Gastrocnemius medialis (tissue), 4 donors: ENCODE data around the gene VWA8.

Source experiments
- CTCF ChIP-seq, 5 experiments: fragments of 450-650 bp in 3 of 5; fragments of 200-600 bp in 2 of 5; sonication (generic) in 2 of 5; IDR thresholded peaks in 4 of 5; conservative IDR thresholded peaks in 1 of 5; 1 replicate in 4 of 5; 2 replicates in 1 of 5; pipeline ENCODE4 v1.5.1; 2016 to 2019; ENCODE audit warnings: antibody characterized with exemption in 5 of 5, mild to moderate bottlenecking in 3 of 5, moderate library complexity in 3 of 5
- POLR2A ChIP-seq, 2 donors: fragments of 450-650 bp; IDR thresholded peaks; one replicate each; pipeline ENCODE4 v1.6.1; 2017; ENCODE audit warnings: antibody characterized with exemption in 2 of 2, mild to moderate bottlenecking in 2 of 2, moderate library complexity in 2 of 2

DNA sequence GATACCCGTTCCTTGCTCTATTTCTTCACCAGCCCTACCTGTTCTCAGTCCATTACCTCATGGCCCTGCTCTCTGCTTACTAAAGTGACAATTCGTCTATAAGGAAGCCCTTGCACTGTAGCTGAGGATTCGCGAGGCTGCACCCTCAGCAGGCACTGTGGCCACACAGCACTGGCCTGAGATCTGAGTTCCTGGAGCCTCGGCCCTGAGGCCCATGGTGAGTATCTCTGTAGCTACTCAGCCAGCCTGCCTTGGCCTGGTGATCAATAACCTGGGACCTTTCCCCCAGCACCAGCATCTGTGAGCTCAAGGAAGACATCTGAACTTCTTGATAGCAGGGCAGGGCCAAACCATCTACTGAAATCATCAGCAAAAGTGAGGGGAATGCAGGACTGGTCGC, 412.9 kb downstream of the VWA8 start:
- no peak for TF ChIP-seq CTCF (IDR thresholded peaks at IDR 0.05 in 4 of 5, conservative IDR thresholded peaks at IDR 0.05 in 1 of 5)
- no peak for TF ChIP-seq POLR2A (IDR thresholded peaks at IDR 0.05)
